Sigmoid colon (tissue), 7 donors: ENCODE results near the gene SMYD3. TPM values are rescaled to one million over a fixed set of nuclear protein-coding genes. Genes with fewer than 3 reads are reported as not detected.

Experiments
- DNase-seq: peaks from one replicate; pipeline ENCODE4 v3.0.0-alpha.2; 2019
- H3K27ac ChIP-seq, 4 donors: fragments of 200-600 bp; sonication (generic); one replicate each; pipeline ENCODE4 v1.5.1; 2016 to 2019; ENCODE audit warnings: mild to moderate bottlenecking in 1 of 4
- H3K27me3 ChIP-seq, 3 donors: fragments of 200-600 bp; sonication (generic); one replicate each; pipeline ENCODE4 v1.5.1; 2019; ENCODE audit warnings: mild to moderate bottlenecking in 1 of 3
- H3K36me3 ChIP-seq, 4 donors: fragments of 200-600 bp; sonication (generic); one replicate each; pipeline ENCODE4 v1.5.1; 2016 to 2019
- H3K4me1 ChIP-seq, 4 donors: fragments of 200-600 bp; sonication (generic); one replicate each; pipeline ENCODE4 v1.5.1; 2017 to 2019
- H3K4me3 ChIP-seq, 4 donors: fragments of 200-600 bp; sonication (generic); one replicate each; pipeline ENCODE4 v1.5.1; 2017 to 2019; ENCODE audit warnings: mild to moderate bottlenecking in 2 of 4, moderate library complexity in 1 of 4
- H3K9me3 ChIP-seq, 4 donors: fragments of 200-600 bp in 3 of 4; sonication (generic) in 3 of 4; one replicate each; pipeline versions ENCODE4 v1.5.1 to v1.6.1; 2013 to 2019
- CTCF ChIP-seq, 4 experiments: fragments of 450-650 bp in 3 of 4; fragments of 200-600 bp in 1 of 4; IDR thresholded peaks; one replicate each; pipeline ENCODE4 v1.5.1; 2016 to 2019; ENCODE audit warnings: antibody characterized with exemption in 4 of 4, mild to moderate bottlenecking in 3 of 4, moderate library complexity in 2 of 4
- EP300 ChIP-seq, 4 donors: sonication (generic); formaldehyde crosslinking; IDR thresholded peaks; one replicate each; pipeline ENCODE4 v1.6.1; 2017; ENCODE audit warnings: antibody characterized with exemption in 4 of 4
- POLR2A ChIP-seq, 2 donors: fragments of 450-650 bp; IDR thresholded peaks; one replicate each; pipeline ENCODE4 v1.6.1; 2016; ENCODE audit warnings: antibody characterized with exemption in 2 of 2, mild to moderate bottlenecking in 2 of 2, moderate library complexity in 2 of 2
- POLR2AphosphoS5 ChIP-seq, 4 donors: sonication (generic); formaldehyde crosslinking; IDR thresholded peaks; one replicate each; pipeline ENCODE4 v1.6.1; 2017; ENCODE audit warnings: antibody characterized with exemption in 4 of 4
- WGBS, 2 donors: extraction: QIAGEN DNeasy Blood & Tissue Kit; methylation state at CpG; one replicate each; pipeline ENCODE4 v1.1.7; 2013; 5-methylcytosine and 5-hydroxymethylcytosine counted together
- intact Hi-C: fragments of 100-400 bp; cut with DNase I; formaldehyde crosslinking; loops from one replicate; pipeline ENCODE4 v1.15.1; 2023
- polyA plus RNA-seq, 3 donors: library from polyadenylated mRNA; stranded (reverse); fragments of 200-250 nt; gene quantifications; one replicate each; pipeline ENCODE4 v1.2.3, GENCODE V29; 2013
- total RNA-seq, 4 donors: library from RNA; depleted of rRNA; stranded (reverse); fragments of >200 nt; gene quantifications; one replicate each; pipeline ENCODE4 v1.1.0, GENCODE V29; 2016
- donor health status: healthy with polysubstance abuse.
- donor health status: Bipolar disorder and iron deficiency.
- donor health status: healthy.

Gene SMYD3
- total and polyA plus RNA-seq, 7 donors = 8.7 to 23.8 (median 17.1) TPM

DNA sequence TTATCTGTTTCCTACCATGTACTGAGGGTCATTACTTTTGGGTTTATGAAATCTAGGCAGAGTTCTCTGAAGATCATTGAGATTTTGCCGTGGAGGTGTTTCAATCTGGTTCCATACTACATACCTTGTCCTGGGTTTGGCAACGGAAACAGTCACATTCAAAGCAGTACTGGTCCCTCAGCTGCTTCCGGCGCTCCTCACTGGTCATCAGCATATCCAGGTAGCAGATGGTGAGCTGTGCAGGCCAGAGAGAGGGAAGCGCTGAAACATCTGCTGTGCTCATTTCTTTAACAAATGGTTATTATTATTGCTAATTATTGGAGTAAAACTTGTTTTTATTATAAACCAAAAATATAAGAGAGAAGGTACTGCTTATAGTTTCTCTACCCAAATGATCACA, 591.7 kb downstream of the SMYD3 start:
- no peaks in the 10 kb centered on the region for H3K9me3 ChIP-seq
- H3K36me3 ChIP-seq = no peaks in the 10 kb centered on the region
- no peak for DNase-seq
- no peaks in the 10 kb centered on the region for H3K27me3 ChIP-seq
- intact Hi-C loops = no loop called here
- H3K4me3 ChIP-seq = no peak overlapping the region
- H3K4me1 ChIP-seq = no peaks in the 10 kb centered on the region
- TF ChIP-seq POLR2AphosphoS5 (IDR thresholded peaks at IDR 0.05) (no peak), CTCF (IDR thresholded peaks at IDR 0.05) (no peak), POLR2A (IDR thresholded peaks at IDR 0.05) (no peak), EP300 (IDR thresholded peaks at IDR 0.05) (no peak)
- 92 to 97% methylated on average over 5 of the region's 5 CpGs for WGBS, 2 donors
- no peak overlapping the region for H3K27ac ChIP-seq

DNA sequence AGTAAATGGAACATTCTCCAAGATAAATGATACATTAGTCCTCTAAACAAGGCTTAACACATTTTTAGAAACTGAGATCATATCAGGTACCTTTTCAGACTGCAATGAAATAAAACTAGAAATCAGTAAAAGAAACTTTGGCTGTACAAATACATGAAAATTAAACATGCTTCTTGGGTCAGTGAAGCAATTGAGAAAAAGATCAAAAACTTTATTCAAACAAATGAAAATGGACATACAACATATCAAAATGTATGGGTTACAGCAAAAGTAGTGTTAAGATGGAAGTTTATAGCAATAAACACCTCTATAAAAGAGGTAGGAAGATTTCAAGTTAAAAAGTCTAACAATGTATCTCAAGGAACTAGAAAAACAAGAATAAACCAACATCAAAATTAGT, 598.5 kb downstream of the SMYD3 start:
- no peak for DNase-seq
- TF ChIP-seq POLR2A (IDR thresholded peaks at IDR 0.05) = no peak
- H3K27me3 ChIP-seq = no peaks in the 10 kb centered on the region
- no peaks in the 10 kb centered on the region for H3K36me3 ChIP-seq
- intact Hi-C loops = no loop called here
- no peak overlapping the region for H3K4me3 ChIP-seq
- H3K27ac ChIP-seq = no peak overlapping the region
- H3K4me1 ChIP-seq = no peaks in the 10 kb centered on the region
- no peaks in the 10 kb centered on the region for H3K9me3 ChIP-seq

DNA sequence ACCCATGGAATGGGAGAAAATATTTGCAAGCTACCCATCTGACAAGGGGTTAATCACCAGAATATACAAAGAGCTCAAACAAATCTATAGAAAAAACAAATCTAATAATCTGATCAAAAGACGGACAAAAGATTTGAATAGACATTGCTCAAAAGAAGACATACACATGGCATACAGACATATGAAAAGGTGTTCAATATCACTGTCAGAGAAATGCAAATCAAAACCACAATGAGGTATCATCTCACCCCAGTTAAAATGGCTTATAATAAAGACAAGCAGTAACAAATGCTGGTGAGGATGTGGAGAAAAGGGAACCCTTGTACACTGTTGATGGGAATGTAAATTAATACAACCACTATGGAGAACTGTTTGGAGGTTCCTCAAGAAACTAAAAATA, 600.9 kb downstream of the SMYD3 start:
- Histone ChIP-seq H3K27me3 (no peaks in the 10 kb centered on the region), H3K4me3 (no peak overlapping the region), H3K4me1 (no peaks in the 10 kb centered on the region), H3K9me3 (no peaks in the 10 kb centered on the region), H3K36me3 (no peaks in the 10 kb centered on the region), H3K27ac (no peak overlapping the region)
- DNase-seq = no peak
- 93 to 94% methylated on average over 1 of the region's 1 CpG for WGBS, 2 donors
- intact Hi-C loops = no loop called here
- no peak for TF ChIP-seq POLR2A (IDR thresholded peaks at IDR 0.05)
- TF ChIP-seq POLR2AphosphoS5 (IDR thresholded peaks at IDR 0.05) = no peak
- TF ChIP-seq CTCF (IDR thresholded peaks at IDR 0.05) = no peak
- no peak for TF ChIP-seq EP300 (IDR thresholded peaks at IDR 0.05)

- Histone ChIP-seq H3K4me1 (no peaks in the 10 kb centered on the region), H3K36me3 (no peaks in the 10 kb centered on the region), H3K4me3 (no peak overlapping the region), H3K27ac (no peak overlapping the region), H3K27me3 (no peaks in the 10 kb centered on the region), H3K9me3 (no peaks in the 10 kb centered on the region)
- WGBS, 2 donors = 96 to 97% methylated on average over 3 of the region's 3 CpGs
- no peak for DNase-seq
- intact Hi-C loops = no loop called here
- TF ChIP-seq EP300 (IDR thresholded peaks at IDR 0.05) (no peak), CTCF (IDR thresholded peaks at IDR 0.05) (no peak), POLR2A (IDR thresholded peaks at IDR 0.05) (no peak)
Observed at GRCh38 chr1:245903851-245904250, 603.2 kb downstream of the SMYD3 start.

GRCh38 chr1:245901565-245901964, 605.5 kb downstream of the SMYD3 start:
- H3K9me3 ChIP-seq = no peaks in the 10 kb centered on the region
- peaks cover 0 to 2% (median under 1%) of the 10 kb centered on the region in 4 donors for H3K4me1 ChIP-seq
- no peak overlapping the region for H3K27ac ChIP-seq
- no peak for TF ChIP-seq POLR2AphosphoS5 (IDR thresholded peaks at IDR 0.05)
- no peak for TF ChIP-seq POLR2A (IDR thresholded peaks at IDR 0.05)
- TF ChIP-seq CTCF (IDR thresholded peaks at IDR 0.05) = no peak
- TF ChIP-seq EP300 (IDR thresholded peaks at IDR 0.05) = no peak
- no peaks in the 10 kb centered on the region for H3K36me3 ChIP-seq
- H3K4me3 ChIP-seq = no peak overlapping the region
- intact Hi-C loops = no loop called here
- WGBS, 2 donors = 65 to 88% methylated on average over 1 of the region's 1 CpG
- no peak for DNase-seq
- H3K27me3 ChIP-seq = no peaks in the 10 kb centered on the region
